Hindlimb muscle (tissue), 1 donor: ENCODE data around the gene TFAP2D. TPM values are rescaled to one million over a fixed set of nuclear protein-coding genes. Genes with fewer than 3 reads are reported as not detected.

Experiments used
- DNase-seq: peaks from one replicate; pipeline ENCODE4 v3.0.0-alpha.2; 2013
- polyA plus RNA-seq: library from polyadenylated mRNA; unstranded; fragments of 120-200 nt; gene quantifications from one replicate; pipeline ENCODE4 v1.2.1, GENCODE V29; 2013; ENCODE audit not compliant: insufficient read length

Gene TFAP2D
- polyA plus RNA-seq, 1 donor, result not detected

DNA sequence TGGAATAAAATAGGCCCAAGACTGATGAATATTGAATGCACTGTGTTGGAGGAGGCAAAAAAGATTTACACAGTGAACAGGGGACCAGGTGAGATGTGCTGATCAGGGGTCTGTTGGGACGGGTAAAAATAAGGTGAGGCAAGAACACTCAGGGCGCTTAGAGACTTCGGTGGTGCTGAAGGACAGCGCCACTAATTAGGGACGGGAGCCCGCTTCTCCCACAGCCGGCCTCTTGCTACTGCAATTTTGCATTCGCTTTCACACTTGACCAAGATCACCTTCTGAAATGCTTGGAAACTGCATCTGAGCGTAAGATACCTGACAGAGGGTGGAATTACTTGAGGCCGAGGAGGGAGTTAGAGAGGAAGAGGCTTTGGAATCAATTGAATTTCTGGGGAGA lies 7.3 kb downstream of the TFAP2D start:
- DNase-seq, result peak; percentile 15

DNA sequence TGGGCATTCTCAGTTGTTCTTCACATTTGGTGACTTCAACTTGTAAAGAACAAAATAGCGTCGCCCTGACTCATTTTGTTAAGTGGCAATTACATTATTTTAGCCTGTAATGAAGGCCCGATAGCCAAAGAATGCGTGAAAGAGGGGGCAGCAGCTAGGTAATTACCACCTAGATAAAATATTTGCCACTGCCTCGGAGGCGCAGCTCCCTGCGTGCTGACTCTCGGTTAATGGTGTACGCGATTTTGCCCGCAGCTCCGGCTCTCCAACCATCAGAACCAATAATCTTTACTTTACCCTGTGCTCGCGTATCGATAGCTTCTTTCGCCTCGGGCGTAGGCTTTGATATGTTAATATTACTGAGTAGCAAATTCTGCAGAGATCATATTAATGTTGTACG lies 8.7 kb downstream of the TFAP2D start:
- no peak for DNase-seq

DNA sequence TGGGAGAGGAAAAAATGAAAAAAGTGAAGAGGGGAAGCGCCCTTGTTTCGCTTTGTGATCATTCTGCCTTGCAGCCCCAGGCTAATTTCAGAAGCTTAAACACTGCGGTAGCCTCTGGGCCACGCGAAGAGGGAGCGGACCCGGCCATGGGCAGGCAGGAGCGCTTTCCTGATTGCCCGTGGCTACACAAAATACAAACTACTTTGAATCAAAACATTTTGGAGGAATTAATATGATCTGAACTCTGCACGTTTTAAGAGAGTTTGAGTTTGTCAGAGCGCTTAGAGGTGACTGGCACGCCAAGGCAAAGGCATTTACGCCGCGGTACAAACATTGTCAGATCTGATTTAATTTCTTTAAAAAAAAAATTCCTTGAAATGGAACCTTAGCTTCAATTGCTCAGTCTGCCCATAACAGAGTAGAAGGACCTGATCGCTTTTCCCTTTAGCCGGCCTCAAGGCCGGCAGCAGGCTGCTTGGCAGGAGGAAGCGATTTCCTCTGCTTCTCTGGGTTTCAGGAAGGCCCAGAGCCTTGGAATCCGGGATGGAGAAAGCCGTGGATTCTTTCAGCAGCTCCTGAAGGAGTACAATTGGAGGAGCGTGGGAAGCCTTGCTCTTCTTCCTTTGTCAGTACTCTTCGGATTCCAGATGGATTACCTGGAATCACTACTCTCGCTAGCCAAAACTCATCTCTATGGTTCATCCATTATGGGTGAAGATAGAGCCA lies 9.7 kb downstream of the TFAP2D start:
- no peak for DNase-seq

DNA sequence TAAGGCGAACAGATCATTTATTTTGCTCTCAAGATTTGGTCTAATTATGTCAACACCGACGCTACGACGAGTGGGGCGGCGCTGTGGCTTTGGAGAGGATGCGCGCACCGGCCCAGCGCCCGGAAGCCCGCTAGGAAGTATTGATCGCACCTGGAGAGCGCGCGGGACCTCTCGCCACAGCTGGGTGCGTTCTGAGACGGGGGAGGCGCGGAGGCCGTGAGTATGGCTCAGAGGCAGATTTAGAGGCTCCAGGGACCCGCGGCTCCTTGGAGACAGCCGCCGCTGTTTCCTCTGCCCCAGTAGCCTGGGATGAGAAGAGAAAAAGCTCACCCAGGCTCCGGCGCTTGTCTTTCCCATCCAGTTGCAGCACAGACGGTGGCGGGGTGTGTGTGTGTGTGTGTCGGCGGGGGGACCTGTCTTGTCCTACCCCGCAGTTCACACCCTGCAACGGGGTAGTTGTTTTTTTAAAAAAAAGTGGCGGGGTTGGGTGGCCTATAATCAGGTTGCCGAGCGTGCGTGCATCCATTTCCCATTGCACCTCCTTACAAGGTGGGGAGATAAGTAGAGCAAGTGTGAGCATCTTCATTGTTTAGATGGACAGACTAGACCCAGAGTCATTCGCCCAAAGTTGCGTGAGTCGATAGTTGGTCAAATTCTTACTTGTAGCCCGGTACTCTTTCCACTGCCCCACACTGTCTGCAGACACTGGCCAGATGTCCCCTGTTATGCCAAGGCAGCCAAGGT lies 11.2 kb downstream of the TFAP2D start:
- no peak for DNase-seq

DNA sequence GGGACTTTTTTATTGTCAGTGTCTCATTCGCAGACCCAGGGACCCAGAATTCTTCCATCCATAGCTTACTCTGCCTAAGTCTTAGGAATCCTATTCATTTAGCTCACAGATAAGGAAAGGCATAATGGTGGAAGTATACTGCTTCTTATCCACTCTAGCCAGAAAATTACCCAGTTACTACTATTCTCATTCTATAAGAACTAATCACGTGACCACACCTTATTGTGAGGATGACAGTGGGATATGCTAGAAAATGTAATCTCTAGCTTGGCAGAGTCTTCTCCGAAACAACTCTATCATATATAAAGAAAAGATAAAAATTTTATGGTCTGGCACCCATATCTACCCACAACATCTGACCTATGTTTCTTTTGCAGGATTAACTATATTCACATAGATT lies 21.2 kb downstream of the TFAP2D start:
- no peak for DNase-seq

DNA sequence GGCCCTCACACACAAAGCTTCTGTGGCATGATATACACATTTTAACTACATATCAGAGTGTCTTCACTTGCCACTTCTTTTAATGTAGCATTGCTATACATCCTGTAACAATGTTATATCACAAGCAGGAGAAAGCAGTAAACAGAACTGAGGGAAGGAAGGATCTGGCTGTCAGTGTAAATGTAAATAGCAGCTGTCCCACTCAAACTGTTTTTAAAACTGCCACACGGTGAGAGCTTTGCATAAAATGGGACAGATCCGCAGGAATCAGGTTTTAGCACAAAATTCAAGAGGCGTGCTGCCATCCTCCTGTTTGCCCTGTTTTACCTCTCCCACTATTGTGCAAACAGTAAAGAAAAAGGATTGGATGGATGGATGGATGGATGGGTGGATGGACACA lies 28.8 kb downstream of the TFAP2D start:
- DNase-seq, result no peak

DNA sequence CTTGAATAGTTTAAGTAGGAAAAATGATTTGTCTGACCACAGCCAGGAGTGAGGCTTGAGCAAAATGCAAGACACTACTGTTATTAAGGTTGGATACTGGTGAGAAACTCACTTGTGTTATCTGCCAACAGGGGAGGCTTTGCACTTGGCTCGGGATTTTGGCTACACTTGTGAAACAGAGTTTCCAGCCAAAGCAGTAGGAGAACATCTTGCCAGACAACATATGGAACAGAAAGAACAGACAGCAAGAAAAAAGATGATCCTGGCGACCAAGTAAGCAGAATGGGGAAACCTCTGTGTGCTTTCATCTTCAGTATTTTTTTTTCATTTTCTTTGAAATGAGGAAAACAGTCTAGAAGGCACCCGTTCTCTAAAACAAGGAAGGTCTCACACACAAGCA lies 31.6 kb downstream of the TFAP2D start:
- peak; percentile 7 for DNase-seq

DNA sequence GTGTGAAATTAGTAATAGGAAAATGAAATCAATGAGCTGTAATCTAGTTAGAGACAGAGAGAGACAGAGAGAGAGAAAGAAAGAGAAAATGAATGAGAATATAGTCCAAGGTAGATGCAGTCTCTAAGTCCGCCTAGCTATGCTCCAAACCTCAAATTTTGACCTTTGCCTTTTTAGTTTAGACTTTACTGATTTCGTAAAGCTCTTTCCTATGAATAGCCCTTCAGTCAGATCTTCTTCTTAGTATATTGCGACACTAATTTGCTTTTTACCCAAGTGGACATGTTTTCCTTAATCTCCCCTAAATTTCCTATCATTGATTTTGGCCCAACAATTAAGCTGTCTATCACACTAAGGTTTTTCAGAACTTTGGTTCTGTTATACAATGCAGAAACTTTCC lies 49.5 kb downstream of the TFAP2D start:
- no peak for DNase-seq

DNA sequence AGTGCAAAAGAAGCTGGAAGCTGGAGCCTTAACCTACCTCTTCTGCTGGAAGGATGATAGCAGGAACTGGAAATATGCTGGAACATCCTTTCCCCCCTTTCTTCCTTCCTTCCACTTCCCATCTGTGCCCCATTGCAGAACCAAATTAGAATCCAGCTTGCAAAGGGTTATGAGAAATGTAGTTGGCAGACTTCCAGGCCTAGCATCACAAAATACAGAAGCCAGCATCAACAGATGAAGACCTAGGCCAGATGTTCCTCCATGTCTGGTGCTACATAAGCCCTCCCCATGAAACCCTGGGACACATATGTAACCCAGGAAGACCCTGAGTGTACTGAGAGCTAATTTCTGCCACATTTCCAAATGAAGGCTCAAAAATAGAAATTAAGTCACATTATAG lies 65.4 kb downstream of the TFAP2D start:
- DNase-seq, result no peak

DNA sequence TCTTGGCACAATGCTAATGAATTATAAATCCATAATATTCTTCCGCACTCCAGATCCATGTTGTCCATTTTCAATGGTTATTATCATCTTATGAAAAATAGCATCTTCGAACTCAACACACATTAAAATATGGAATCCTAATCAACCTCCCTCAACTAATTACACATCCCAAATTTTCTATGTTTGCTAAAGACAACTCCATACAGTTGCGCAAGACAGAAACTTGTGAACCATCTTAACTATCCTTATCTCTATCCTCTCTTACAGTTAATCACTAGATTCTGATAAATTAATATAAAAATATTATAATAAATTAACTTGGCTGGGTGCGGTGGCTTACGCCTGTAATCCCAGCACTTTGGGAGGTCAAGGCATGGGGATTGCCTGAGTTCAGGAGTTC lies 67.1 kb downstream of the TFAP2D start:
- no peak for DNase-seq

DNA sequence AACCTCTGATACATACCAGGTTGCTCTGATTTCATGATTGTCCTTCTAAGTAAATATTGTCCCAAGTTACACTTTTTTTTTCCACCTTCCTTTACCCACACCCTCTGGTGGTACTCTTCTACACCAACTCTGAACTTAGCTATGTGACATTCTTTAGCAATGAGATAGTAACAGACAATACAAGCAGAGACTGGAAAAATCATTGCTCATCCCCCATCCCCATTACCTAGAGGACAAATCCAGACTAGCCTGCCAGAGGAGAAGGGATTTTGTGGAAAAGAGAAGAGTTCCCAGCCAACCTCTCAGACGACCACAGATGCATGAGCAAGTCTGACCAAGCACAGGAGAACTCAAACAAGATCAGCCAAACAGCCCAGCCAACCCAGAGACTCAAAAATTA lies 72.6 kb downstream of the TFAP2D start:
- DNase-seq, result no peak

DNA sequence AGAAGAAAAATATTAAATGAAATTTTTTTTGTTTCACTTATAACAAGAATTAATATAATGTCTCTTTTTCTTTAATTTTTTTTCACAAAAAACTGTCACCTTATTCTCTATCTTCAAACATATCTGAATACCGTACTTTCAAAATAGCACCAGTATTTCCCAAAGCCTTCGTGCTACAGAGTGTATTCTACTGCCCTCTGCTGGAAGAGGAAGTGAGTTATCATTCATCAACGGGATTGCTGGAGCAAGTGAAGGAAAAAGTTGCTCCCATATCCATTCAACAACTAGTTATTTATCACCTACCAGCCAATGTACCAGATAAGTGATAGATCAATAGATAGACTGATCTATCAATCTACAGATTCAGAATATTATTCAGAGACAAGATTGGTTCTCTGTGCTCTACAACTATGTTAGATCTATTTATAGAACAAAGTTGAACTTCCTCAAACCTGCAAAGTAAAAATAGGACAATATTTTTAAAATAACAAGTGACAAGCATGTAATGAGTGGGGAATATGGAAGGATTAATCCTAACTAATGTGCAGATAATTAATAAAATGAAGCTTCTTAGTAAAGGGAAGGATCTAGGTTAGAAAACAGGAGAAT lies 78.7 kb downstream of the TFAP2D start:
- DNase-seq, result peak; percentile 16

DNA sequence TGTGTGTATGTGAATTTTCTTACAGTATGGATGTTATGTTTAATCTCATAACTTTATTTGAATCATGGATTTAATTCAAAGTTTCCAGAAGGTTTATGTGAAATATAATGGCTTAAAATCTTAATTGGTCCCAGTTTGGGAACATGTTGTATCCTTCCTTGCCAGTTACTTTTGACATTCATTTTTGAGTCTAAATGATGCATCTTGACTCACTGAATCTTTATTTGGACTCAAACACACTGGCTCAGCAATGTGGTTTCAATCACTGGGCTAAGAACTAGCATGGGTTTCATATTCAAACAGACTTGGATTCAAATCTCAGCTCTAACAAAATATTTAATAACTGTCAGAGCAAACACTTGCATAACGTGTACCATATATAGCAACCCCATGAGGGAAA lies 79.4 kb downstream of the TFAP2D start:
- no peak for DNase-seq

DNA sequence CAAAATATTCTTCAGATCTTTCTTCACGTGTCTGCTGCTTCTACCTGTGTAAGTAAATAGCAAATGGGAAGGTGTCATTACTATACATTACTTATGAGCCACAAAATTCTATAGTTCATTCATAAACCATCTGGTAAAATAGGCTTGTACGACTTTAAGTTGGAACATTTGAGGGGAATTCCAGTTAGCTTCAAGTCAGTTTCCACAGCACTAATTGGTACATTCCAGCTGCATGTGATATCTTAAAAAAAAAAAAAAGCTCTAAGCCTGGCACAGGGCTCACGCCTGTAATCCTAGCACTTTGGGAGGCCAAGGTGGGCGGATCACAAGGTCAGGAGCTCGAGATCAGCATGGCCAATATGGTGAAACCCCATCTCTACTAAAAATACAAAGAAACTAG lies 82.2 kb downstream of the TFAP2D start:
- DNase-seq, result no peak

DNA sequence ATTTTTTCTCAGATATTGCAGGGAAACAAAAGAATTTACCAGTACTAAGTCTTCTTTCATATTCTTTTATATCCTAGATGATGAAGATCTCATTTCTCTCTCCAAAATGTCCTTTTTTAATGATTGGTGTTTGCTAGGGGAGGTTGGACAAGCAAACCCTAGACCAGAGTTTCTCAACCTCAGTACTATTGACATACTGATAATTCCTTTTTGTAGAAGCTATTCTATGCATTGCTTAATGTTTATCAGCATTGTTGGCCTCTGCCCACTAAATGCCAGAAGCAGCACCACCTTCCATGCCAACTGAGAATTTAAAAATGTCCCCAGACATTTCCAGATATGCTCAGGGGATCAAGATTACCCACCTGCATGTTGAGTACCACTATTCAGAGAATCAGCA lies 91.0 kb downstream of the TFAP2D start:
- DNase-seq, result no peak

DNA sequence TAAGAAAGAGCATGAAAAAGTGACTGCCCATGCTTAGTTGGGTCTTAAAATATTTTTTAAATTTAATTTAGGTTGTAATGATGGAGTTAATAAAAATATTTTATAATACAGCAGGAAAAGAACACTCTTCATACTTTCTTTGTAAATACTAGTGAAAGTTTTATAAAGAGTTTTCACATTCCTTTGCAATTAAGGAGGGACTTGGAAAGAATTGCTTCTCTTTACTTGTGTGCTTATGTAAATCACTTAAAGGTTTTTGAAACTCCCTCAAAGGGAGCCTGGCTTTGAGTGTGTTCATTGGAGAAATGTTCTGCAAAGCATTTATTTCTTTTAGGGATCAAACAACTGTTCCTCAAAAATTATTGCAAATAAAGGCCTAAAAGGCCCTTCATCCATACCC lies 93.7 kb downstream of the TFAP2D start:
- no peak for DNase-seq

DNA sequence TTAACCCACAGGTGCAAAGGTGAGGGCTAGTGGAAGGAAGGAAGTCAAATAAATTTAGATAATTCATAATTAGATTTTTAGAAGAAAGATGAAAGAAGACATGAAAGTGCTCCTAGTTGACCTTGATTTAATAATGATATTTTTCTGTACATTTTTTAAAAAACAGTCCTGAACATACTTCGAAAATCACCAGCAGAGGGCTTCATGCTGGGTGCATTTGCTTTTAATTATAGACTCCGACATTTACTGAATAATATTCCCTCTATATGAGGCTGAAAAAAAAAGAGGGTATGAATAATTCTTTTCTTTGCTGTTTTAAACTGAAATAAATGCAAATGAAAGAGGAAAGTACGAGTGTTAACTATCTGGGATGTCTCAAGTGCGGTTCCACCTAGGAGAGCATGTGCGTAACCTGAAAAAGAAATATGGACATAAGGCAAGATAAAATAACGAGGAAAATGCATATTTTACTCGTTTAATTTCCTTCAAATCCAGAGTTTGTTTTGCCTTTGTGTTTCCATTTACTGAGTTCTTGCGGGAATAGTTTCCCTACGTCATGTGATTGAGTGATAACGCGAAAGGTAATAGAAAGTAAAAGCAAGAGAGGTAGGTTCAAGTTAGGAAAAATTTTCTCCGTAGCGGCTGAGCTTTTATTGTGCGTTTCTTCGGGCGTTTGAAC lies 102.2 kb downstream of the TFAP2D start:
- DNase-seq, result no peak

DNA sequence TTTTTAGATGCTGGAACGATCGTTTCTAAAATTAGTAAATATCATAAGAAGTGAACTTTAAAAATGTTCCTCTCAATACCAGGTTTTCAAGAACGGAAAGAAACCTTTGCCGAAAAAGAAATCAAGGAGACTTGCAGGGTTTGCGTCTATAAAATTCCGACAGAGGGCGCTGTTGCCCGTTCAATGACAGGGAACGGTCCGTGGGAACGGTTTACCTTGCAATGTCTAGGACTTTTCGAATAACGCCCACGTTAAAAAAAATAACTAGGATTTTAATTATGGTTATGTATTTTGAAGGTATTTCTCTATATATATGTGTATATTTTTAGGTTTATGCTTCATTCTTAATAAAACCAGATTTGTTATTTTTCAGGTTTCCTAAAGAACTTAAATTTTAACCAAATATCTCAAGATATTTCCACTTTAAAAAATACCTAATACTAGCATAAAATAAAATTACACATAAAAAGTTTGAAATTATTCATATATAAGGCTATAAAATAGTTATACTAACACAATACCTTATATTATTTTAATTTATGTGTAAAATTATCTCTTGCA lies 102.9 kb downstream of the TFAP2D start:
- peak; percentile 73 for DNase-seq

DNA sequence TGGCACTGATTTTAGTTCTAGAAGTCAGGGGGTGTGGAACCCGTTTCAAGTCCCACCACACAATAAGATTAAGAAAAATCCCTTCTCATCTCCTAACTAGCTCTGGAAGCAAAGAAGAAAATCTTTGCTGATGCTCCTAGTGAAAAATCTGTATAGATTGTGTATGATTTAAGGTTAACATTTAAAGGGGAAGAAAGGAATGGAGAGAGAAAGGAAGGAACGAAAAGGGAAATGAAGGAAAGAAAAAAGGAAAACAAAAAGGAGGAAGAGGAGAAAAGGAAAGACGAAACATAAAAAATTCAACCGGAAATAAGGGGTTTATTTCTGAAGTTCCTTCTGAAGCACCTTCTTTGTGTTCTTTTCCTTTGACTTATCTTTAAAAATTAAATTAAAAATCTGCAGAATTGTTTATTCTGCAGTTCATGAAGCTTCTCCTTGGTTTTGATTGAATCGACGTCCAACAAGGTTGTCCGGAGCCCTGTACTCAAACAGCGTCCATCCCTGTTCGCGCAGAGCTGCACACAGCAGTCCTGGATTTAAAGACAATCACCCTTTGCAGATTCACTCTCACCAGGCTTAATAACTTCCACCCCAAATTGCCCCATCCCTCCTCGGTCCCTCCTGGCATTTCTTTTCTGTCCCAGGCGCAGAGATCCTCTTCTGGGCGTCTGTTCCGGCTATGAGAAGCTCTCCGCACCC lies 103.8 kb downstream of the TFAP2D start:
- DNase-seq, result no peak

DNA sequence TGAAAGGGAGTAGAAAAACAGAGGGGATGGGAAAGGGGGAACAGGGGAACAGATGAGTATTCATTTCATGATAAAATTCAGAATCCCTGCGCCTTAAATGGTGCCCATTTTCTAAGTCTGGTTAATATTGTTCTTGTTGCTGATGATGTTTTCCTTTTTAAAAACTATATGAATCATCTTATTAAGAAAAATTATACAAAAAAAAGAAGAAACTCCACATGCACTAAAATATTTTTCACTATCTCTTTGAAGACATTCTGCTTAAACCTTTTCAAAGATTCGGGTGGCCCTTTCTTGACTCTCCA lies 104.3 kb downstream of the TFAP2D start:
- DNase-seq, result no peak

DNA sequence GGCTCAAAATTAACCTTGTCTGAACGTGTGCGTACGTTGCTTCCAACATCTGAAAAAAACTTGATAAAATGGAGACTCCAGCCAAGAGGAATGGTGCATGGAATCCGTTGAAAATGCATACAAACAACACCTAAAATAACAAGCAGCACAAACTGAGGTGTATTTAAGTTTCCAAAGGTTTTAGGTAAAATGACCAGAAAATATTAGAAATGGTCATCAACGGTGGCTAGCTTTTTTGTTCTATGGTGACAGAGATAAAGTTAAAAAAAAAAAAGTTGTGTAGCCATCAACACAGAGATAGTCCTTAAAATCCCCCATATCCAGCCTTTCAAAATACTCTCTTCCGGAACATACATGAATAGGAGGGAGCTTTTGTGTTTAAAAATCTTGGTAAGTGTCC lies 104.7 kb downstream of the TFAP2D start:
- DNase-seq, result no peak

DNA sequence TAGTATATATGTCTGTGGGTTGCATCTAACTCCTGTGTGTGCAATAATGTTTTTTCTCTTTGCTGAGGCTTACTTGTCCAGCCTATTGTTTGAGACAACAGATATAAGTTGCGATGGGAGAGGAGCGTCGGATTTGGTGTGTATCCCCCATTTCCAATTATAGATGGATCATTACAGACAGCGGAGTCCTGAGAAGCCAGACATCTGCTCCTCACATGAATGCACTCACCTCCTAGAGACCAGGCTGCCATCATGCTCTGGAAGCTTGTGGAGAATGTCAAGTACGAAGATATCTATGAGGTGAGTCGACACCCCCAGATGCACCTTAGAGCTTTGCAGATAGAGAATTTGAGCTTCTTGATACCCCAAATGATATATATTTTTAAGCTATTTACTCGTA lies 105.3 kb downstream of the TFAP2D start, which contains the start of gene TFAP2B:
TSS of gene TFAP2B (plus strand) at position 199 of the 400 bp plus-strand sequence. CDS start at position 220, 21 bp downstream.
- no peak for DNase-seq
